ENCODE results near the gene ISL2.
A peak's percentile ranks its signal among the peaks of the same experiment; 100 is the strongest.

ISL2 gene

DNA sequence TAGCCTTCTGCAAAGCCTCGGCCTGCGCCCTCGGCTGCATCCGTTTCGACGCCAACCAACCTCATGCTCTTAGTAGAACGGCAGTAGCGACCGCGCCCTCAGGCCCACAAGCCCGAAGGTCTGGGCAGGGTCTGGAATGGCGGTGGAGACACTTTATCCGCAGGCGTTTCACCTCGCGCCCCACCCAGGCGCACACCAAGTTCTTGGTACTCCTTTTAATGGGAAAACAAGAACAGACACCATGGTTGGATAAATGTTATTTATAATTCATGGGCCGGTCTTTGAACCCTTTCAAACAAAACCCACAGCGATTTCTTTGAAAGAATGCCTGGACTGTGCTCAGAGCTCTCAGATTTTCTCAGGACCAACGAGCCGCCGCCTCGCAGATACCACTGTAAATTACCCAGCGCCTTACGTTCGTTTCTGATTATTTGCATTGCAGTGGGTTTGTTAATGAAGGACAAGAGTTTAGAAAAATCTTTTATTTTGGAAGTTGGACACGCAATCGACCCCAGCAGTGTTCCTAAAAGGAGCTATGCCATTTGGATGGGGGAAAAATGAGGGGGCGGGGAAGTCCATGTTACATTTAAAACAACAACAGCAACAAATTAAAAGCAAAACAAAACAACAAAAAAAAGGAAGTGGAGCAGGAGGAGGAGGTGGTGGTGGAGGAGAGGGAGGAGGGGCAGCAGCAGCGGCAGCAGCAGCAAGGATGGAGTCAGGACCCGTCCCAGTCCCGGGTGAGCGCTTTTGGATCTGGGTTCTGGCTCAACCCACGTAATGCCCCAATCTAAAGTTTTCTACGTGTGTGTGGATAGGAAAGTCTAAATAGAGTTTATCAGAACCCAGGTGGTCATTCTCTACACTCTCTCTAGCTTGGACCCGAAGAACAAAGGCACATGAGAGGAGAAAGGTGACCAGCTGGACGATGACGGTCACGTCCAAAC lies 993 bp upstream of the ISL2 start:
- peak overlapping the region; percentile 42; the same call in 1 of the 2 replicates for H3K4me2 ChIP-seq
- H3K4me1 ChIP-seq, result peaks cover 13% of the 10 kb centered on the region
- H3K4me3 ChIP-seq, result no peak overlapping the region
- no peak overlapping the region for H3K9ac ChIP-seq
- H4K20me1 ChIP-seq, result peaks cover 42% of the 10 kb centered on the region
- TF ChIP-seq Cebpa-rat (IDR thresholded peaks at IDR 0.05), result no peak
- H3K9me3 ChIP-seq, result peaks cover 9% of the 10 kb centered on the region; the same call in 1 of the 2 replicates
- H3K27ac ChIP-seq, result no peak overlapping the region
- H3K36me3 ChIP-seq, result no peaks in the 10 kb centered on the region
- peaks cover 63% of the 10 kb centered on the region for H3K27me3 ChIP-seq

DNA sequence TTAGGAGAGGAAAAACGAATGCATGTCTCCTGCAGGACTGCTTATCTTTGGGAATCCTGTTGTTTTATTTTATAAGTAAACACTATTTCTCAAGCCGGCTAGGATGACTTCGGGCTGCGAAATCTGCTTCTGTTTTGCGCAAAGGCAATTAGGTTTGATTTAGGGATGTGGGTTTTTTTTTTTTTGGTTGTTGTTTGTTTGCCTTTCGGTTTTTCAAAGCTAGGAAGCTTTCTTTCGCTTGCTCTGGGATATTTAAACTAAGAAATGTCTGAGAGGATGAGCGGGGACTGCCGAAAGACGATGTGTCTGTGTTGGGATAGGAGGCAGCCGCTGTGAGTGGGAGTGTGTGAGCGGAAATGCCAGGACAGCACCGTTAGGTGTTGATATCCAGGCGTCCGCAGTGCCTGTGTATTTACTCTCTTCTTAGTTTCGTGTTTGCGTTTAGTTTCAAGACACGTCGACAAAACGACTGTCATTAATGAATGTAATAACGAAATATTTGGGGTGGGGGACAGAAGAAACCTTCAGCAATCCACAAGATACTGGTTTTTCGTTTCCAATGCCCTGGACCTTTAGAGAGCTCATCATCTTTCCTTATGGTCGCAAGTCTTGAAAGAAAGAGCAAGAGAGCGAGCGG lies 604 bp downstream of the ISL2 start:
- Histone ChIP-seq H3K36me3 (no peaks in the 10 kb centered on the region), H3K27me3 (peaks cover 79% of the 10 kb centered on the region), H3K27ac (no peak overlapping the region), H3K4me1 (peaks cover 27% of the 10 kb centered on the region), H3K9me3 (peaks cover 13% of the 10 kb centered on the region), H3K9ac (no peak overlapping the region), H3K4me2 (no peak overlapping the region), H4K20me1 (peaks cover 58% of the 10 kb centered on the region), H3K4me3 (no peak overlapping the region)
- TF ChIP-seq Cebpa-rat (IDR thresholded peaks at IDR 0.05), result no peak

DNA sequence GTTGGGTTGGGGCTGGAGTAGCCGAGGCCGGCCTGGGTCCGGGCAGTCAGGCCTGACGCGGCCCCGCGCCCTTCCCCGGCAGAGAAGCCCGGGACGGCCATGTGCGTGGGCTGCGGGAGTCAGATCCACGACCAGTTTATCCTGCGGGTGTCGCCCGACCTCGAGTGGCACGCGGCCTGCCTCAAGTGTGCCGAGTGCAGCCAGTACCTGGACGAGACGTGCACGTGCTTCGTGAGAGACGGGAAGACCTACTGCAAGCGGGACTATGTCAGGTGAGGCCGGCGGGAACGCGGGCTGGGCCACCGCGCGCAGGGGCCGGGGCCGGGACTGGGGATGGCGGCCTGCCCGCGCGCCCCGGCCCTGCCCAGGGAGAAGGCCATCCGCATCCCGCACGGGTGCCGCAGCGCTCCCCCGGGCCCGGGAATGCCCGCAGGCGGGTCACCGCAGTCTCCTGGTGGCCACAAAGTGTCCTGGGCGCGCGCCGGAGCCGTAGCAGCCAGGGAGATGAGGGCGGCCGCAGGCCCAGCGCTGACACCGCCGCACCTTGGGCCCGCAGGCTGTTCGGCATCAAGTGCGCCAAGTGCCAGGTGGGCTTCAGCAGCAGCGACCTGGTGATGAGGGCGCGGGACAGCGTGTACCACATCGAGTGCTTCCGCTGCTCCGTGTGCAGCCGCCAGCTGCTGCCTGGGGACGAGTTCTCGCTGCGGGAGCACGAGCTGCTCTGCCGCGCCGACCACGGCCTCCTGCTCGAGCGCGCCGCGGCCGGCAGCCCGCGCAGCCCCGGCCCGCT lies 1.3 kb downstream of the ISL2 start:
- Histone ChIP-seq H3K27ac (no peak overlapping the region), H3K4me3 (0 out of 2 replicates have a peak overlapping the region, but pooled peaks have one; percentile 1), H3K4me1 (peaks cover 27% of the 10 kb centered on the region)

DNA sequence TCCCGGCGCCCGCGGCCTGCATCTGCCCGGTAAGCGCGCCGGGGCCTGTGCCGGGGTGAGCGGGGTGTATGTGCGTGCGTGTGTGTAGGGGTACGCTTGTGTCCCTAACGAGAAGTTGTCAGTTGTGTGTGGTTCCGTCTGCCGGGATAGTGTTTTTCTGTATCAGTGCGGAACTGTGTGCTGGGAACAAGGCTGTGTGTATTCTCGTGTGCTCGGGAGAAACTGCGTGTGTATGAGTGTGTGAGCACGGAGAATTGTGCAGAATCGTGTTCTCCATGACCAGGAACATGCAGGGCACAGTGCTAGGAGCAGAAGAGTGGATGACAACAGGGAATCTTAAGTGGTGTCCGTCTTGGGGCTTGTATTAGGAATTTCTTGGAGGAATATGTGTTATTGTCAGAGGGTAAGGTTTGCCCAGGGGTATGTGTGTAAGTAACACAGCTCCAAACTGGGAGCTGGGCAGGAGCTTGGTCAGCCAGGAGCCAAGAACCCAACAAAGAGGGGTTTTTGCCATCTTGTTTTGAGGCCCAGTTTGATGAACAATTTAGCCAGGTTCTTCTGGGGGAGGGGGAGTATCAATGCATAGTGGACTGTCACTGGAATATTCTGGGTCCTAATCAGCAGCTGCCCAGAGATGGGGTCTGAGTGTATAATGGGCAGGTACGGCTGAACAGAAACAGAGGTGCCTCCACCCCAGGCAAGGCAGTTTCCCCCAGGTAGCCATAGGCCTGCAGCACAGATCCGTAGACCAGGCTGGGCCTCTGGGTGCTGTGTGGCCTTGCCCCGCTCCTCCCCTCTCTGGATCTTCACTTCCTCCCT lies 2.1 kb downstream of the ISL2 start:
- peaks cover 27% of the 10 kb centered on the region for H3K4me1 ChIP-seq
- no peak for TF ChIP-seq Cebpa-rat (IDR thresholded peaks at IDR 0.05)
- H3K36me3 ChIP-seq, result no peaks in the 10 kb centered on the region
- H4K20me1 ChIP-seq, result peaks cover 69% of the 10 kb centered on the region
- 0 out of 2 replicates have a peak overlapping the region, but pooled peaks have one; percentile 1 for H3K4me3 ChIP-seq
- H3K9me3 ChIP-seq, result peaks cover 29% of the 10 kb centered on the region
- no peak overlapping the region for H3K4me2 ChIP-seq
- no peak overlapping the region for H3K27ac ChIP-seq
- H3K27me3 ChIP-seq, result peaks cover 94% of the 10 kb centered on the region
- H3K9ac ChIP-seq, result no peak overlapping the region

More for the DNA sequence above, 1.3 kb downstream of the ISL2 start:
- Histone ChIP-seq H4K20me1 (peaks cover 65% of the 10 kb centered on the region), H3K4me2 (no peak overlapping the region), H3K27me3 (peaks cover 86% of the 10 kb centered on the region), H3K9me3 (peaks cover 20% of the 10 kb centered on the region), H3K36me3 (no peaks in the 10 kb centered on the region), H3K9ac (no peak overlapping the region)
- TF ChIP-seq Cebpa-rat (IDR thresholded peaks at IDR 0.05), result no peak

DNA sequence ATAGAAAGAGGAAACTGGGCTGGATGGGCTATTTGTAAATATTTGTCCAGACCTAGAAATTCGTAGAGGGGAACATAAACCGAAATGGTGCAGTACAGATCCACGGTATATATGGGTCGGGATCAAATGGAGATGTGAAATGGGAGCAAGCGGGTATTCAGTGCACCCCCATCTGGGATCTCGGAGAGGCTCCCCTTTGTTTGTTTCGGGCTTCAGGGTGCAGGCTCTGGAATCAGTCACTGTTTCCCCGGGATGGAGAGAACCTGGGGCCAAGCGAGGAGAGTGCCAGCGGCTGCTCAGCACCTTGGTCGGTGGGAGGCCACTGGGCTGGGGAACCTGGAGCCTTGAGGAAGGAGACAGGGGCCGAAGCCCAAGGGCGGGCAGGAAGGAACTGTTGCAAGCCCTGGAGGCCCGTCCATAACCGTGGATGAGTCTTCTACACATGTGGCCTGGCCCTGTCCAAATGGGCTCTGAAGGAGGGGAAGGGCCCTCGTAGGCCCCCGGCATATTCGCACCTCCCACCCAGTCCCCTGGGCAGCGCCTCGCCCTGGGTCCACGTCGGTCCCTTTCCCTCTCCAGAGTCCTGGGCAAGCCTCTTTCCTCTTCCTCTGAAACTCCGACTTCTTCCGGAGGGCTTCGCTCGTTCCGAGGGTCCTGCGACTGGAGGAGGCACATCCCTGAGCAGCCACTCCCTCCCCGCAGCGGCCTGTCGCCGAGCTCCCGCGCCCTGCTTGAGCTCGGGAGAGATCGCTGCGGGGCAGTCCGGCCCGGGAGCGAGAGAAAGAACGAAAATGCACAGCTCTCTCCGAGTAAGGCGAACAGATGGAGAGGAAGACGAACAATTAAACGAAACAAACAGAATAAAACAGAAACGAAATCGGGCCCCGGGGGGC lies 3.0 kb downstream of the ISL2 start:
- TF ChIP-seq Cebpa-rat (IDR thresholded peaks at IDR 0.05), result no peak
- H3K27ac ChIP-seq, result no peak overlapping the region
- peaks cover 78% of the 10 kb centered on the region for H4K20me1 ChIP-seq
- H3K9ac ChIP-seq, result no peak overlapping the region
- H3K4me1 ChIP-seq, result peaks cover 27% of the 10 kb centered on the region
- H3K9me3 ChIP-seq, result peaks cover 31% of the 10 kb centered on the region
- peak overlapping the region; percentile 83 for H3K4me2 ChIP-seq
- peak overlapping the region; percentile 59; the same call in 1 of the 2 replicates for H3K4me3 ChIP-seq
- H3K27me3 ChIP-seq, result peaks cover 100% of the 10 kb centered on the region
- no peaks in the 10 kb centered on the region for H3K36me3 ChIP-seq

DNA sequence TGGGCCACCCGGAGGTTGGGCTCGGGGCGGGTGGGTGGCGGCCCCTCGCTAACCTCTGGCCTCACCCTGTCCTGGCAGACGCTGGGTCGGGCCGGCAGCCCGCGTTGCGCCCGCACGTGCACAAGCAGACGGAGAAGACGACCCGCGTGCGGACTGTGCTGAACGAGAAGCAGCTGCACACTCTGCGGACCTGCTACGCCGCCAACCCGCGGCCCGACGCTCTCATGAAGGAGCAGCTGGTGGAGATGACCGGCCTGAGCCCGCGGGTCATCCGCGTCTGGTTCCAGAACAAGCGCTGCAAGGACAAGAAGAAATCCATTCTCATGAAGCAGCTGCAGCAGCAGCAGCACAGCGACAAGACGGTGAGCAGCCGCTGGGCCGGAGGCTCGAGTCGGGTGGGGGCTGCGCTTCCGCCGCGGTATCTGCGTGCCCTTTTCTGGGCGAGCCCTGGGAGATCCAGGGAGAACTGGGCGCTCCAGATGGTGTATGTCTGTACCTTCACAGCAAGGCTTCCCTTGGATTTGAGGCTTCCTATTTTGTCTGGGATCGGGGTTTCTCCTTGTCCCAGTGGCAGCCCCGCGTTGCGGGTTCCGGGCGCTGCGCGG lies 3.7 kb downstream of the ISL2 start:
- no peak overlapping the region for H3K27ac ChIP-seq
- no peak overlapping the region for H3K9ac ChIP-seq
- H3K9me3 ChIP-seq, result peaks cover 25% of the 10 kb centered on the region
- H3K4me2 ChIP-seq, result peak overlapping the region; percentile 83
- TF ChIP-seq Cebpa-rat (IDR thresholded peaks at IDR 0.05), result no peak
- no peaks in the 10 kb centered on the region for H3K36me3 ChIP-seq
- H3K4me1 ChIP-seq, result peaks cover 27% of the 10 kb centered on the region
- peaks cover 85% of the 10 kb centered on the region for H4K20me1 ChIP-seq
- peak overlapping the region; percentile 59 for H3K4me3 ChIP-seq
- peaks cover 100% of the 10 kb centered on the region for H3K27me3 ChIP-seq

DNA sequence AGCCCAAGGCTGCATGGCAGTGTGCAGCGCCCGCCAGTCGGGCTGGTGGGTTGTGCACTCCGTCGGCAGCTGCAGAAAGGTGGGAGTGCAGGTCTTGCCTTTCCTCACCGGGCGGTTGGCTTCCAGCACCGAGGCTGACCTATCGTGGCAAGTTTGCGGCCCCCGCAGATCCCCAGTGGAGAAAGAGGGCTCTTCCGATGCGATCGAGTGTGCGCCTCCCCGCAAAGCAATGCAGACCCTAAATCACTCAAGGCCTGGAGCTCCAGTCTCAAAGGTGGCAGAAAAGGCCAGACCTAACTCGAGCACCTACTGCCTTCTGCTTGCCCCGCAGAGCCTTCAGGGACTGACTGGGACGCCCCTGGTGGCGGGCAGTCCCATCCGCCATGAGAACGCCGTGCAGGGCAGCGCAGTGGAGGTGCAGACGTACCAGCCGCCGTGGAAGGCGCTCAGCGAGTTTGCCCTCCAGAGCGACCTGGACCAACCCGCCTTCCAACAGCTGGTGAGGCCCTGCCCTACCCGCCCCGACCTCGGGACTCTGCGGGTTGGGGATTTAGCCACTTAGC lies 4.3 kb downstream of the ISL2 start:
- peaks cover 27% of the 10 kb centered on the region for H3K9me3 ChIP-seq
- peaks cover 91% of the 10 kb centered on the region for H4K20me1 ChIP-seq
- H3K27me3 ChIP-seq, result peaks cover 100% of the 10 kb centered on the region
- H3K36me3 ChIP-seq, result no peaks in the 10 kb centered on the region
- peak overlapping the region; percentile 83 for H3K4me2 ChIP-seq
- no peak overlapping the region for H3K27ac ChIP-seq
- no peak for TF ChIP-seq Cebpa-rat (IDR thresholded peaks at IDR 0.05)
- peak overlapping the region; percentile 59 for H3K4me3 ChIP-seq
- H3K9ac ChIP-seq, result no peak overlapping the region
- H3K4me1 ChIP-seq, result peaks cover 27% of the 10 kb centered on the region
